Cardiac muscle cell (in vitro differentiated cells and primary cell): ENCODE measurements around the gene OCSTAMP. TPM values are rescaled to one million over a fixed set of nuclear protein-coding genes. Genes with fewer than 3 reads are reported as not detected.
A peak's percentile ranks its signal among the peaks of the same experiment; 100 is the strongest.

Experiments
- DNase-seq, 2 donors: peaks; one replicate each; pipeline versions ENCODE4 v3.0.0 to v3.0.0-alpha.2; 2010 to 2017; ENCODE audit warnings: low read depth in 1 of 2, low spot score in 1 of 2
- H3K27ac ChIP-seq: fragments of 200-600 bp; sonication (generic); 2 replicates; pipeline ENCODE4 v1.5.1; 2016
- H3K27me3 ChIP-seq: fragments of 200-600 bp; sonication (generic); 2 replicates; pipeline ENCODE4 v1.6.0; 2016; ENCODE audit warnings: control low read depth
- H3K36me3 ChIP-seq: fragments of 200-600 bp; sonication (generic); 2 replicates; pipeline ENCODE4 v1.5.1; 2016; ENCODE audit warnings: control low read depth
- H3K4me1 ChIP-seq: fragments of 200-600 bp; sonication (generic); 2 replicates; pipeline ENCODE4 v1.8.1; 2017; ENCODE audit warnings: low read depth, mild to moderate bottlenecking, mixed run types
- H3K4me3 ChIP-seq: fragments of 200-600 bp; sonication (generic); 2 replicates; pipeline ENCODE4 v1.5.1; 2016; ENCODE audit warnings: mild to moderate bottlenecking
- H3K9me3 ChIP-seq: fragments of 200-600 bp; sonication (generic); 2 replicates; pipeline ENCODE4 v1.5.1; 2017; ENCODE audit warnings: low read depth, mild to moderate bottlenecking, control low read depth
- polyA plus RNA-seq: library from polyadenylated mRNA; unstranded; fragments of >200 nt; fragmentation: Nextera tagmentation; extraction: Ambion mirVana; gene quantifications from 2 replicates; pipeline ENCODE4 v1.2.1, GENCODE V29; 2016
- total RNA-seq: library from RNA; depleted of rRNA; stranded (reverse); fragments of >200 nt; gene quantifications from 2 replicates; pipeline ENCODE4 v1.2.3, GENCODE V29; 2016
- TF ChIP-seq, protein P1 (sequence below): IDR thresholded peaks from 2 replicates; pipeline ENCODE4 v1.5.1; 2012; ENCODE audit warnings: low read depth, mild to moderate bottlenecking, low read length

Gene OCSTAMP
- total and polyA plus RNA-seq, 2 experiments from 2014 or later = not detected

DNA sequence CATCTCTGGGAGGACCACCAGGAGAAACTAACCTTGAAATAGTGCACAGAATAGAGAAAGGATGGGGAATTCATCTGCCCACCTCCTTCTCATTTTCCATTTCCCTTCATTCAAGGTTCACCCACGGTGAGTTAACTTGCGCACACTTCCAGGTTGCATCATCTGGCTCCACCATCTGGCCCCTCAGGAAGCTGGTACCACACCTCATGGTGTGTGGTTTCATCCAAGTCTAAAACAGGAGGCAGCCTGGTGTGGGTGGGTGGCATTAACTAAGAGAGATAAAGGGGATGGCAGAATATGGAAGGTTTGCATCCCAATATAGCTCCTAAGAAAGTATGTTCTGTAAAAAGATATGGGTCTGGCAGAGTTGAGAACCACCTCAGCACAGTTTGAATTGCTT, 40.9 kb downstream of the OCSTAMP start:
- no peaks in the 10 kb centered on the region for H3K9me3 ChIP-seq
- no peaks in the 10 kb centered on the region for H3K27me3 ChIP-seq
- peaks cover 5% of the 10 kb centered on the region for H3K4me1 ChIP-seq
- DNase-seq = no peak
- H3K36me3 ChIP-seq = peaks cover under 1% of the 10 kb centered on the region
- no peak overlapping the region for H3K27ac ChIP-seq
- TF ChIP-seq, protein P1, sequence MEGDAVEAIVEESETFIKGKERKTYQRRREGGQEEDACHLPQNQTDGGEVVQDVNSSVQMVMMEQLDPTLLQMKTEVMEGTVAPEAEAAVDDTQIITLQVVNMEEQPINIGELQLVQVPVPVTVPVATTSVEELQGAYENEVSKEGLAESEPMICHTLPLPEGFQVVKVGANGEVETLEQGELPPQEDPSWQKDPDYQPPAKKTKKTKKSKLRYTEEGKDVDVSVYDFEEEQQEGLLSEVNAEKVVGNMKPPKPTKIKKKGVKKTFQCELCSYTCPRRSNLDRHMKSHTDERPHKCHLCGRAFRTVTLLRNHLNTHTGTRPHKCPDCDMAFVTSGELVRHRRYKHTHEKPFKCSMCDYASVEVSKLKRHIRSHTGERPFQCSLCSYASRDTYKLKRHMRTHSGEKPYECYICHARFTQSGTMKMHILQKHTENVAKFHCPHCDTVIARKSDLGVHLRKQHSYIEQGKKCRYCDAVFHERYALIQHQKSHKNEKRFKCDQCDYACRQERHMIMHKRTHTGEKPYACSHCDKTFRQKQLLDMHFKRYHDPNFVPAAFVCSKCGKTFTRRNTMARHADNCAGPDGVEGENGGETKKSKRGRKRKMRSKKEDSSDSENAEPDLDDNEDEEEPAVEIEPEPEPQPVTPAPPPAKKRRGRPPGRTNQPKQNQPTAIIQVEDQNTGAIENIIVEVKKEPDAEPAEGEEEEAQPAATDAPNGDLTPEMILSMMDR = no peak
- H3K4me3 ChIP-seq = no peak overlapping the region

DNA sequence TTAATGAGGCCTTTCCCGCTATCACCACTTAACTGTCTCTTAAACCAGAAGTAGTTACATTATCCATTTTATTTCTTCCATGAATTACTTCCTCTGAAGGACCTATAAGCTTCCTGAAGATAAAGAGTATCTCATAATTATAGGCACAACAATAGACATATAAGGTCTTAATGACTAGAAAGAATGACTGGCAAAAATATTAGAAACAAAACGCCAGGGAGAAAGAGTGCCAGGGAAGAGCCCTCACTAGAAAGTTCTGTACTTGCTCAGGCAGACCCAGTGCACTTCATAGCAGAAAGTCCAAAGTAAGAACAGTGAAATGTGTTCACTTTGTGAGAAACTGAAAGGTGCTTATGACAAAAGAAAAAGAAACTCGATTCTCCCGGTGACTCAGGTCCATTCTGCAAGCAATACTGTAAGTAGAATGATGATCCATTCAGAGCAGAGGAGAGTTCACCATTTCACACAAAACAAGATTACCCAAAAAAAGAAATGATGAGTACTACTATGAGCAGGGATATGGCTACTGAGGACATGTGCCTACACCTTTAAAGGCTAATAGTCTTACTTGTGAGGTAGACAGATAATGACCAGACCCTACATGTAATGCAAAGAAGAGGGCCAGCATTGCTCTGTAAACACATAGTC, 42.6 kb downstream of the OCSTAMP start:
- TF ChIP-seq, protein P1 = no peak
- Histone ChIP-seq H3K36me3 (peaks cover 15% of the 10 kb centered on the region), H3K27ac (no peak overlapping the region), H3K9me3 (no peaks in the 10 kb centered on the region), H3K4me1 (peaks cover 5% of the 10 kb centered on the region), H3K4me3 (no peak overlapping the region), H3K27me3 (no peaks in the 10 kb centered on the region)
- DNase-seq = no peak

DNA sequence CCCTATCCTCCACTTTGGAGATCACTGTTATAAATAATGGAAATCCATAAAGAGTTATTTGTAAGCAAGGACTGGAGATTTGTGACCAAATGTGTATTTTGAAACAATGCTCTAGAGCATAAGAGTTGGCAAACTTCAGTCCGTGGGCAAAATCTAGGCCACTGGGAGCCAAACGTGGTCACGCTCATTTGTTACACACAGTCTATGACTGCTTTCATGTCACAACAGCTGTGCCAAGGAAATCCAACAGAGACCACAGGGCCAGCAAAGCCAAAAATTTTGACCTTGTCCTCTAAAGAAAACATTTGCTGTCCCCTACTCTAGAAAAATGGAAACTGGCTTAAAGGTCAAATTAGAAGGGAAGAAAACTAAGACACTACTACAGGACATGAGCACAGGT, 44.9 kb downstream of the OCSTAMP start:
- H3K27ac ChIP-seq = no peak overlapping the region
- H3K36me3 ChIP-seq = peaks cover 15% of the 10 kb centered on the region
- no peak overlapping the region for H3K4me3 ChIP-seq
- H3K9me3 ChIP-seq = peaks cover 4% of the 10 kb centered on the region
- no peak for DNase-seq
- TF ChIP-seq, protein P1 = no peak
- H3K27me3 ChIP-seq = no peaks in the 10 kb centered on the region
- H3K4me1 ChIP-seq = no peaks in the 10 kb centered on the region

DNA sequence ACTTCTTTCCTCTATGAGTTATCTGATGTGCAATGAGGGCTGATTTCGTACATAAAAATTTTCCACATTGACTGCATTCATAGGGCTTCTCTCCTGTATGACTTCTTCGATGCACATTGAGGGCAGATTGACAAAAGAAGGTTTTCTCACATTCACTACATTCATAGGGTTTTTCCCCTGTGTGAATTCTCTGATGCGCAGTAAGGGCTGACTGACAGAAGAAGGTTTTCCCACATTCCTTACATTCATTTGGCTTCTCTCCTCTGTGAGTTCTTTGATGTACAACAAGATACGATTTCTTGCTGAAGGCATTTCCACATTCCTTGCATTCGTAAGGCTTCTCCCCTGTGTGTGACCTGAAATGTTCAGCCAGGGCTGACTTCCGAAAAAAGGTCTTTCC, 48.5 kb downstream of the OCSTAMP start:
- no peak overlapping the region for H3K27ac ChIP-seq
- DNase-seq = no peak
- H3K36me3 ChIP-seq = peaks cover 15% of the 10 kb centered on the region
- H3K27me3 ChIP-seq = no peaks in the 10 kb centered on the region
- TF ChIP-seq, protein P1 = no peak
- H3K9me3 ChIP-seq = peaks cover 11% of the 10 kb centered on the region
- H3K4me1 ChIP-seq = no peaks in the 10 kb centered on the region
- no peak overlapping the region for H3K4me3 ChIP-seq

DNA sequence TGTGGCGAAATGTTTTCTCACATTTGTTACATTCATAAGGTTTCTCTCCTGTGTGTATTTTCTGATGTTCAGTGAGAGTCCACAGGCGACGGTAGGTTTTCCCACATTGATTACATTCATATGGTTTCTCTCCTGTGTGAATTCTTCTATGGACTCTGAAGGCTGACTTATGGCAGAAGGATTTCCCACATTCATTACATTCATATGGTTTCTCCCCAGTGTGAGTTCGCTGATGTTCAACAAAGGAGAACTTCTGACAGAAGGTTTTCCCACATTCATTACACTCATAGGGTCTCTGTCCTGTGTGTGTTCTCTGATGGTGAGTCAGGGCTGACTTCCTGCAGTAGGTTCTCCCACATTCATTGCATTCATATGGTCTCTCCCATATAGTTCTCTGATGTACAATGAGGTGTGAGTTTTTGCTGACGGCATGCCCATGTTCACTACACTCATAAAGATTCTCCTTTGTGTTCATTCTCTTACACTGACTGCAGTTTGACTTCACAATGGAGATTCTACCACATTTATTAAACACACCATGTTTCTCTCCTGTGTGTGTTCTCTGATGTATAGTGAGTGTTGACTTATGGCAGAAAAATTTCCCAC, 49.0 kb downstream of the OCSTAMP start:
- Histone ChIP-seq H3K27me3 (no peaks in the 10 kb centered on the region), H3K27ac (no peak overlapping the region), H3K9me3 (peaks cover 11% of the 10 kb centered on the region), H3K4me1 (no peaks in the 10 kb centered on the region), H3K4me3 (no peak overlapping the region), H3K36me3 (peaks cover 15% of the 10 kb centered on the region)
- peak in 1 of 2 donors; percentile 1 for DNase-seq
- TF ChIP-seq, protein P1 = no peak
